Mesenchymal stem cell (in vitro differentiated cells and primary cell): ENCODE data around the gene TRIP6.

Experiments
- DNase-seq: peaks from one replicate; pipeline ENCODE4 v3.0.0-alpha.2; 2013
- H2AFZ ChIP-seq: one replicate; pipeline ENCODE4 v1.6.1; 2013; ENCODE audit warnings: low read depth, mild to moderate bottlenecking, control low read depth, inconsistent platforms, low read length, moderate library complexity
- H2AK5ac ChIP-seq: 2 replicates; pipeline ENCODE4 v1.6.1; 2013; ENCODE audit warnings: low read length, moderate library complexity, mild to moderate bottlenecking, inconsistent platforms; ENCODE audit not compliant: severe bottlenecking
- H2BK120ac ChIP-seq: one replicate; pipeline ENCODE4 v1.6.1; 2013; ENCODE audit warnings: low read depth, mild to moderate bottlenecking, inconsistent platforms, low read length, moderate library complexity
- H2BK12ac ChIP-seq, 2 experiments: one replicate each; pipeline ENCODE4 v1.6.1; 2013; ENCODE audit warnings: inconsistent platforms in 2 of 2, low read length in 2 of 2, mild to moderate bottlenecking in 2 of 2, moderate library complexity in 2 of 2, control low read depth in 1 of 2
- H2BK15ac ChIP-seq: one replicate; pipeline ENCODE4 v1.6.1; 2013; ENCODE audit warnings: mild to moderate bottlenecking, low read depth, inconsistent platforms; ENCODE audit not compliant: poor library complexity, severe bottlenecking
- H2BK5ac ChIP-seq: 2 replicates; pipeline ENCODE4 v1.6.1; 2013; ENCODE audit warnings: low read depth, mild to moderate bottlenecking, low read length, control low read depth, inconsistent platforms; ENCODE audit not compliant: poor library complexity, severe bottlenecking
- H3K14ac ChIP-seq, 2 experiments: one replicate each; pipeline ENCODE4 v1.6.1; 2013; ENCODE audit warnings: inconsistent platforms in 2 of 2, low read length in 2 of 2, control low read depth in 1 of 2, mild to moderate bottlenecking in 1 of 2, moderate library complexity in 1 of 2
- H3K18ac ChIP-seq, 2 experiments: one replicate each; pipeline ENCODE4 v1.6.1; 2013; ENCODE audit warnings: inconsistent platforms in 2 of 2, low read length in 2 of 2, control low read depth in 1 of 2, low read depth in 1 of 2, mild to moderate bottlenecking in 1 of 2
- H3K23ac ChIP-seq, 2 experiments: one replicate each; pipeline ENCODE4 v1.6.1; 2013; ENCODE audit warnings: inconsistent platforms in 2 of 2, low read length in 2 of 2, mild to moderate bottlenecking in 2 of 2, moderate library complexity in 2 of 2, control low read depth in 1 of 2
- H3K27ac ChIP-seq: 2 replicates; pipeline ENCODE4 v1.5.1; 2013; ENCODE audit warnings: mild to moderate bottlenecking, moderate library complexity, low read length, control low read depth, inconsistent platforms; ENCODE audit not compliant: poor library complexity, severe bottlenecking
- H3K27me3 ChIP-seq, 2 experiments: 2 replicates each; pipeline versions ENCODE4 v1.6.1 to v1.7.0; 2013; ENCODE audit warnings: low read length in 2 of 2, mild to moderate bottlenecking in 2 of 2, moderate library complexity in 2 of 2, control low read depth in 1 of 2, inconsistent platforms in 1 of 2; ENCODE audit not compliant: control insufficient read depth in 1 of 2, insufficient read depth in 1 of 2
- H3K36me3 ChIP-seq, 2 experiments: 2 replicates each; pipeline versions ENCODE4 v1.6.1 to v1.7.0; 2013; ENCODE audit warnings: low read length in 2 of 2, control low read depth in 1 of 2, inconsistent platforms in 1 of 2, low read depth in 1 of 2, mild to moderate bottlenecking in 1 of 2; ENCODE audit not compliant: insufficient read depth in 2 of 2, control insufficient read depth in 1 of 2
- H3K4ac ChIP-seq, 2 experiments: one replicate each; pipeline ENCODE4 v1.6.1; 2013; ENCODE audit warnings: inconsistent platforms in 2 of 2, low read length in 2 of 2, mild to moderate bottlenecking in 2 of 2, moderate library complexity in 2 of 2, control low read depth in 1 of 2, low read depth in 1 of 2
- H3K4me1 ChIP-seq: 2 replicates; pipeline ENCODE4 v1.6.1; 2013; ENCODE audit warnings: low read depth, low read length, control low read depth; ENCODE audit not compliant: control insufficient read depth, insufficient read depth
- H3K4me2 ChIP-seq: 2 replicates; pipeline ENCODE4 v1.6.1; 2013; ENCODE audit warnings: low read length, mild to moderate bottlenecking, inconsistent platforms; ENCODE audit not compliant: poor library complexity, severe bottlenecking
- H3K4me3 ChIP-seq, 2 experiments: 2 replicates each; pipeline versions ENCODE4 v1.5.1 to v1.7.0; 2013; ENCODE audit warnings: low read length in 2 of 2, mild to moderate bottlenecking in 2 of 2, control low read depth in 1 of 2, low read depth in 1 of 2; ENCODE audit not compliant: insufficient read depth in 1 of 2
- H3K79me1 ChIP-seq: replicated peaks from 2 replicates; pipeline ENCODE4 v1.6.1; 2013; ENCODE audit warnings: mild to moderate bottlenecking, control low read depth, low read length, inconsistent platforms; ENCODE audit not compliant: poor library complexity, severe bottlenecking
- H3K9ac ChIP-seq: 2 replicates; pipeline ENCODE4 v1.7.0; 2013; ENCODE audit warnings: mild to moderate bottlenecking, low read length, moderate library complexity
- H3K9me3 ChIP-seq: 2 replicates; pipeline ENCODE4 v1.7.0; 2013; ENCODE audit warnings: mild to moderate bottlenecking, low read length; ENCODE audit not compliant: control insufficient read depth
- H4K8ac ChIP-seq: one replicate; pipeline ENCODE4 v1.6.1; 2013; ENCODE audit warnings: inconsistent platforms, mild to moderate bottlenecking, low read length, moderate library complexity
- H4K91ac ChIP-seq: one replicate; pipeline ENCODE4 v1.6.1; 2013; ENCODE audit warnings: mild to moderate bottlenecking, low read length, inconsistent platforms
- WGBS: methylation state at CpG from one replicate; pipeline ENCODE4 v1.1.7; 2013; ENCODE audit warnings: mixed read lengths; 5-methylcytosine and 5-hydroxymethylcytosine counted together

The TRIP6 gene

GRCh38 chr7:100890653-100891567 is 23.7 kb downstream of the TRIP6 start:
- no peak overlapping the region for H2BK5ac ChIP-seq
- H2AK5ac ChIP-seq, result peak overlapping the region; percentile 91
- H3K27ac ChIP-seq, result peak overlapping the region; percentile 90
- H3K9me3 ChIP-seq, result no peaks in the 10 kb centered on the region
- H3K27me3 ChIP-seq, result peaks cover 2 to 25% of the 10 kb centered on the region in 2 experiments
- WGBS, result 54% methylated on average over 37 of the region's 43 CpGs
- peak overlapping the region; percentile 89 for H2BK120ac ChIP-seq
- H3K36me3 ChIP-seq, result peaks cover 29 to 32% of the 10 kb centered on the region in 2 experiments
- H3K9ac ChIP-seq, result peak overlapping the region; percentile 78
- H2BK15ac ChIP-seq, result peak overlapping the region; percentile 87
- H3K79me1 ChIP-seq, result peaks cover 3% of the 10 kb centered on the region
- H3K23ac ChIP-seq, result peak overlapping the region in 1 of 2 experiments; percentile 23
- H4K91ac ChIP-seq, result peak overlapping the region; percentile 92
- peak overlapping the region; percentile 58 for H3K4me2 ChIP-seq
- no peak for DNase-seq
- no peak overlapping the region for H3K14ac ChIP-seq
- peak overlapping the region in 1 of 2 experiments; percentile 61 for H2BK12ac ChIP-seq
- H4K8ac ChIP-seq, result peak overlapping the region; percentile 93
- H3K4me1 ChIP-seq, result peaks cover 40% of the 10 kb centered on the region
- peak overlapping the region; percentile 73 to 85 for H3K18ac ChIP-seq
- H3K4ac ChIP-seq, result peak overlapping the region; percentile 57 to 97
- H2AFZ ChIP-seq, result peak overlapping the region; percentile 36
- peak overlapping the region; percentile 35 to 81 for H3K4me3 ChIP-seq

GRCh38 chr7:100891568-100892247 is 24.5 kb downstream of the TRIP6 start:
- Histone ChIP-seq H3K79me1 (peaks cover 2% of the 10 kb centered on the region), H4K8ac (no peak overlapping the region), H3K4me1 (peaks cover 48% of the 10 kb centered on the region), H3K9me3 (no peaks in the 10 kb centered on the region), H3K27me3 (peaks cover 9 to 33% of the 10 kb centered on the region in 2 experiments), H3K18ac (no peak overlapping the region), H3K14ac (no peak overlapping the region), H2BK15ac (no peak overlapping the region), H2AFZ (no peak overlapping the region), H2AK5ac (no peak overlapping the region), H2BK120ac (peak overlapping the region; percentile 22), H3K36me3 (peaks cover 21 to 24% of the 10 kb centered on the region in 2 experiments), H4K91ac (peak overlapping the region; percentile 32), H2BK12ac (peak overlapping the region in 1 of 2 experiments; percentile 72), H2BK5ac (no peak overlapping the region), H3K23ac (no peak overlapping the region), H3K4ac (no peak overlapping the region), H3K27ac (no peak overlapping the region), H3K4me3 (no peak overlapping the region), H3K9ac (no peak overlapping the region), H3K4me2 (no peak overlapping the region)
- peak; percentile 21 for DNase-seq
- 87% methylated on average over 4 of the region's 8 CpGs for WGBS

- no peak overlapping the region for H2AK5ac ChIP-seq
- H3K14ac ChIP-seq, result no peak overlapping the region
- H2BK15ac ChIP-seq, result no peak overlapping the region
- H3K27me3 ChIP-seq, result peaks cover 14 to 39% of the 10 kb centered on the region in 2 experiments
- H2BK5ac ChIP-seq, result no peak overlapping the region
- H3K79me1 ChIP-seq, result peaks cover 2% of the 10 kb centered on the region
- no peak overlapping the region for H2BK12ac ChIP-seq
- H3K9ac ChIP-seq, result no peak overlapping the region
- peak overlapping the region; percentile 32 for H4K91ac ChIP-seq
- no peak for DNase-seq
- H3K23ac ChIP-seq, result no peak overlapping the region
- no peak overlapping the region for H2AFZ ChIP-seq
- H3K4me3 ChIP-seq, result no peak overlapping the region
- H3K4me2 ChIP-seq, result no peak overlapping the region
- H3K36me3 ChIP-seq, result peaks cover 12 to 15% of the 10 kb centered on the region in 2 experiments
- H3K4ac ChIP-seq, result no peak overlapping the region
- H2BK120ac ChIP-seq, result no peak overlapping the region
- no peak overlapping the region for H3K18ac ChIP-seq
- H3K27ac ChIP-seq, result no peak overlapping the region
- 96% methylated on average over 36 of the region's 44 CpGs for WGBS
- H3K4me1 ChIP-seq, result peaks cover 54% of the 10 kb centered on the region
- no peaks in the 10 kb centered on the region for H3K9me3 ChIP-seq
- no peak overlapping the region for H4K8ac ChIP-seq
Measured at GRCh38 chr7:100892364-100893317, 25.5 kb downstream of the TRIP6 start.
